HepG2 (cell line): ENCODE results near the gene CEP43. TPM values are rescaled to one million over a fixed set of nuclear protein-coding genes. Genes with fewer than 3 reads are reported as not detected.

ENCODE experiments used
- ATAC-seq: fragments of 200-7000 bp; cut with Tn5 transposase; 3 replicates; pipeline ENCODE4 v1.9.1; 2020; ENCODE audit warnings: mild to moderate bottlenecking, moderate library complexity
- BruUV-seq: library from RNA; stranded (reverse); fragments of 400-500 nt; replicated peaks from 2 replicates; lab custom pipeline; 2021; lab: Mats Ljungman, UMichigan
- CTCF ChIA-PET: fragments of 300-600 bp; formaldehyde crosslinking; extraction: SDS; loops from one replicate; lab custom pipeline; 2021; ENCODE audit warnings: low total read pairs, inconsistent platforms, low intra/inter-chr PET ratio; lab: Yijun Ruan, JAX
- POLR2A ChIA-PET: fragments of 350-600 bp; sonication (Branson Sonifier 250); formaldehyde crosslinking; loops from one replicate; lab custom pipeline; 2020; ENCODE audit warnings: antibody characterized with exemption, inconsistent platforms; lab: Yijun Ruan, JAX
- DNase-seq: peaks from one replicate; pipeline ENCODE4 v3.0.0-alpha.2; 2015; ENCODE audit warnings: low spot score
- FAIRE-seq: peaks from 3 replicates; lab custom pipeline; 2011; peaks lifted over from hg19 to GRCh38; lab: Jason Lieb, UNC
- H2AFZ ChIP-seq: one replicate; pipeline ENCODE4 v1.6.1; 2011; ENCODE audit warnings: low read length, inconsistent platforms
- H3K27ac ChIP-seq: fragments of 300-600 bp; 3 replicates; pipeline ENCODE4 v1.8.0; 2011; ENCODE audit warnings: mixed run types, mild to moderate bottlenecking, mixed read lengths, low read length, inconsistent platforms; ENCODE audit not compliant: insufficient read depth; ENCODE audit errors: extremely low read length
- H3K27me3 ChIP-seq, 2 experiments: fragments of 200-600 bp in 1 of 2; 2 replicates in 1 of 2; 3 replicates in 1 of 2; pipeline versions ENCODE4 v1.6.0 to v1.8.0; 2011; ENCODE audit warnings: low read length in 2 of 2, mild to moderate bottlenecking in 2 of 2, moderate library complexity in 2 of 2, inconsistent platforms in 1 of 2; ENCODE audit not compliant: insufficient read depth in 2 of 2, control insufficient read depth in 1 of 2
- H3K36me3 ChIP-seq, 2 experiments: fragments of 200-600 bp in 1 of 2; replicated peaks in 1 of 2; 2 replicates in 1 of 2; 3 replicates in 1 of 2; pipeline versions ENCODE4 v1.5.1 to v1.8.0; 2011; ENCODE audit warnings: low read length in 2 of 2, inconsistent platforms in 1 of 2; ENCODE audit not compliant: insufficient read depth in 2 of 2, control insufficient read depth in 1 of 2
- H3K4me1 ChIP-seq: 2 replicates; pipeline ENCODE4 v1.5.1; 2012; ENCODE audit warnings: low read length, inconsistent platforms; ENCODE audit not compliant: insufficient read depth
- H3K4me2 ChIP-seq: 2 replicates; pipeline ENCODE4 v1.6.0; 2011; ENCODE audit warnings: low read depth, low read length, inconsistent platforms
- H3K4me3 ChIP-seq, 3 experiments: fragments of 200-600 bp in 1 of 3; sonication (generic), shearing (Covaris generic) in 1 of 3; replicated peaks in 1 of 3; 2 replicates each; pipeline ENCODE4 v1.5.1; 2011 to 2016; ENCODE audit warnings: low read length in 3 of 3, inconsistent platforms in 2 of 3, low read depth in 2 of 3, mild to moderate bottlenecking in 2 of 3, control low read depth in 1 of 3, mixed read lengths in 1 of 3; ENCODE audit not compliant: insufficient read depth in 1 of 3
- H3K79me2 ChIP-seq: one replicate; pipeline ENCODE4 v1.6.1; 2011; ENCODE audit warnings: low read length, inconsistent platforms; ENCODE audit not compliant: insufficient read depth
- H3K9ac ChIP-seq: 2 replicates; pipeline ENCODE4 v1.6.0; 2011; ENCODE audit warnings: mild to moderate bottlenecking, low read depth, low read length, inconsistent platforms; ENCODE audit not compliant: insufficient read depth
- H3K9me3 ChIP-seq: 2 replicates; pipeline ENCODE4 v1.5.1; 2012; ENCODE audit warnings: mild to moderate bottlenecking, low read length
- H4K20me1 ChIP-seq: 2 replicates; pipeline ENCODE4 v1.6.0; 2011; ENCODE audit warnings: inconsistent platforms, mild to moderate bottlenecking, low read length, moderate library complexity; ENCODE audit not compliant: insufficient read depth
- GFI1 ChIP-seq: sonication (generic); formaldehyde crosslinking; IDR thresholded peaks from 2 replicates; pipeline ENCODE4 v1.5.0; 2020; ENCODE audit warnings: missing genetic modification reagents, mild to moderate bottlenecking, borderline replicate concordance
- HNF4A ChIP-seq: sonication (generic); formaldehyde crosslinking; IDR thresholded peaks from 2 replicates; pipeline ENCODE4 v1.4.0; 2020; ENCODE audit warnings: missing genetic modification reagents
- KDM5B ChIP-seq: sonication (generic); formaldehyde crosslinking; IDR thresholded peaks from 2 replicates; pipeline ENCODE4 v1.4.0; 2020; ENCODE audit warnings: missing genetic modification reagents, mild to moderate bottlenecking, borderline replicate concordance
- MED1 ChIP-seq: sonication (generic); formaldehyde crosslinking; IDR thresholded peaks from 2 replicates; pipeline ENCODE4 v1.4.0; 2020; ENCODE audit warnings: missing genetic modification reagents
- POGZ ChIP-seq: sonication (generic); formaldehyde crosslinking; IDR thresholded peaks from 2 replicates; pipeline ENCODE4 v1.4.0; 2020; ENCODE audit warnings: mild to moderate bottlenecking, missing genetic modification reagents
- SUZ12 ChIP-seq: fragments of 150-350 bp; IDR thresholded peaks from 2 replicates; pipeline ENCODE4 v1.6.1; 2014; ENCODE audit warnings: low read depth, low read length
- ZNF17 ChIP-seq: sonication (generic); formaldehyde crosslinking; IDR thresholded peaks from 2 replicates; pipeline ENCODE4 v1.5.0; 2020; ENCODE audit warnings: mild to moderate bottlenecking, missing genetic modification reagents
- WGBS: methylation state at CpG from one replicate; pipeline ENCODE4 v1.1.6; 2017; ENCODE audit warnings: low lambda C conversion rate; 5-methylcytosine and 5-hydroxymethylcytosine counted together
- in situ Hi-C: cut with HindIII; loops from 2 replicates; pipeline ENCODE4 v1.10.0; 2017; ENCODE audit warnings: low pct_unique_long_range_greater_than_20kb; ENCODE audit not compliant: extremely low pct_ligation_motif_present
- intact Hi-C: fragments of 100-400 bp; cut with micrococcal nuclease; formaldehyde crosslinking; loops from one replicate; pipeline ENCODE4 v1.10.0; 2022; ENCODE audit not compliant: unreplicated experiment
- polyA plus RNA-seq, 8 experiments: library from polyadenylated mRNA; depleted of rRNA in 3 of 8; stranded (reverse) in 7 of 8; unstranded in 1 of 8; fragments of >200 nt; fragmentation: Illumina TruSeq in 4 of 8; extraction: Trizol in 4 of 8; gene quantifications; 2 replicates each; pipeline versions ENCODE4 v1.2.1 to v1.2.3, GENCODE V29; 2011 to 2016; ENCODE audit warnings: low read depth in 4 of 8, missing spikeins in 1 of 8, mixed read lengths in 1 of 8; ENCODE audit not compliant: insufficient read depth in 1 of 8
- total RNA-seq, 5 experiments: library from RNA; depleted of rRNA; stranded (reverse); fragments of >200 nt; fragmentation: Illumina TruSeq; extraction: Trizol; gene quantifications; 2 replicates each; pipeline ENCODE4 v1.2.3, GENCODE V29; 2016; ENCODE audit warnings: low read depth in 1 of 5
- TF ChIP-seq, protein P1 (sequence below): sonication (generic); formaldehyde crosslinking; IDR thresholded peaks from 2 replicates; pipeline ENCODE4 v1.5.0; 2020; ENCODE audit warnings: missing genetic modification reagents
- TF ChIP-seq, protein P2 (sequence below): sonication (generic); formaldehyde crosslinking; IDR thresholded peaks from 2 replicates; pipeline ENCODE4 v1.4.0; 2020; ENCODE audit warnings: mild to moderate bottlenecking, missing genetic modification reagents

CEP43 gene
- total and polyA plus RNA-seq, 2 of the 13 experiments (the other 11 are each of a cell fraction or from before 2014, with no cell fraction given) = 29.3 to 73.9 TPM

DNA sequence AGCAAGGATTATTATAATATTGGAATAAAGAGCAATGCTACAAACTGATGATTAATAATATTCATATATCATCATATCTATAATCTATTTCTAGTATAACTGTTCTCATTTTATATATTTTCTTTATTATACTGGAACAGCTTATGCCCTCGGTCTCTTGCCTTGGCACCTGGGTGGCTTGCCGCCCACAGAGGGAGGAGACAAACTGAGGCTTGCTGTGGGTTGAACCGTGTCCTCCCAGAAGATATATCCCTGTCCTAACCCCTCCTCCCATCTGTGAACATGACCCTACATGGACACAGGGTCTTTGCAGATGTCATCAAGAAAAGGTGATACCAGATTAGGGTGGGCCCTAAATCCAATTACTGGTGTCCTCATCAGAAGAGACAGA lies 47.5 kb upstream of the CEP43 start:
- no peak overlapping the region for H3K27ac ChIP-seq
- H3K4me1 ChIP-seq = peaks cover 65% of the 10 kb centered on the region
- H3K79me2 ChIP-seq = peaks cover 56% of the 10 kb centered on the region
- 87% methylated on average over 3 of the region's 3 CpGs for WGBS
- H3K36me3 ChIP-seq = peaks cover 29 to 68% of the 10 kb centered on the region in 2 experiments
- ChIA-PET POLR2A (no interaction called here), CTCF (interaction anchor here (2.0 kb wide), 1 partner anchor 165 kb away, joined by 15 read pairs; no protein-coding TSS in a partner anchor)
- H3K4me3 ChIP-seq = no peak overlapping the region
- no peak for ATAC-seq
- H3K9ac ChIP-seq = no peak overlapping the region
- peak overlapping the region; percentile 90; the same call in 1 of the 2 replicates for H3K4me2 ChIP-seq
- BruUV-seq = no TSS peak
- in situ Hi-C loops (no loop called here), intact Hi-C loops (loop anchor here (1.0 kb wide), 2 partner anchors 165 to 191 kb away; no protein-coding TSS in a partner anchor)
- no peak overlapping the region for H2AFZ ChIP-seq
- H3K27me3 ChIP-seq = no peaks in the 10 kb centered on the region; a peak in 1 of 5 replicates
- H4K20me1 ChIP-seq = peaks cover 71% of the 10 kb centered on the region
- H3K9me3 ChIP-seq = no peaks in the 10 kb centered on the region
- DNase-seq = no peak
- TF ChIP-seq, protein P1, sequence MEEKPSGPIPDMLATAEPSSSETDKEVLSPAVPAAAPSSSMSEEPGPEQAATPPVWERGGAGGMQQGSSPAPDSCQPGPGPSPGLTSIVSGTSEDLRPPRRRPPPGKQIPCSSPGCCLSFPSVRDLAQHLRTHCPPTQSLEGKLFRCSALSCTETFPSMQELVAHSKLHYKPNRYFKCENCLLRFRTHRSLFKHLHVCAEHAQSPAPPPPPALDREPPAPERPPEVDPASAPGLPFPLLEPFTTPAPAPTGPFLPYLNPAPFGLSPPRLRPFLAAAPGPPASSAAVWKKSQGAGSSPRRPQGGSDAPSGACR = 0 out of 2 replicates have a peak, but pooled peaks have one; percentile 14
- TF ChIP-seq POGZ (CRISPR knock-in tag) = 0 out of 2 replicates have a peak, but pooled peaks have one; percentile 6
- TF ChIP-seq, protein P2, sequence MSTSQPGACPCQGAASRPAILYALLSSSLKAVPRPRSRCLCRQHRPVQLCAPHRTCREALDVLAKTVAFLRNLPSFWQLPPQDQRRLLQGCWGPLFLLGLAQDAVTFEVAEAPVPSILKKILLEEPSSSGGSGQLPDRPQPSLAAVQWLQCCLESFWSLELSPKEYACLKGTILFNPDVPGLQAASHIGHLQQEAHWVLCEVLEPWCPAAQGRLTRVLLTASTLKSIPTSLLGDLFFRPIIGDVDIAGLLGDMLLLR (CRISPR knock-in tag) = 0 out of 2 replicates have a peak, but pooled peaks have one; percentile 5
- peak; percentile 29; the same call in 1 of the 2 replicates for TF ChIP-seq GFI1
- no peak for TF ChIP-seq HNF4A (CRISPR knock-in tag)
- TF ChIP-seq ZNF17 = peak; percentile 48; the same call in 1 of the 2 replicates
- 0 out of 2 replicates have a peak, but pooled peaks have one; percentile 7 for TF ChIP-seq KDM5B (CRISPR knock-in tag)
- TF ChIP-seq SUZ12 = no peak
- no peak for TF ChIP-seq MED1 (CRISPR knock-in tag)
- FAIRE-seq = no peak
